Embryonic facial prominence (tissue), 1 donor: ENCODE data around the gene C10orf120.

Experiments used
- DNase-seq: peaks from one replicate; pipeline ENCODE4 v3.0.0-alpha.2; 2016; ENCODE audit errors: extremely low spot score

C10orf120 gene

DNA sequence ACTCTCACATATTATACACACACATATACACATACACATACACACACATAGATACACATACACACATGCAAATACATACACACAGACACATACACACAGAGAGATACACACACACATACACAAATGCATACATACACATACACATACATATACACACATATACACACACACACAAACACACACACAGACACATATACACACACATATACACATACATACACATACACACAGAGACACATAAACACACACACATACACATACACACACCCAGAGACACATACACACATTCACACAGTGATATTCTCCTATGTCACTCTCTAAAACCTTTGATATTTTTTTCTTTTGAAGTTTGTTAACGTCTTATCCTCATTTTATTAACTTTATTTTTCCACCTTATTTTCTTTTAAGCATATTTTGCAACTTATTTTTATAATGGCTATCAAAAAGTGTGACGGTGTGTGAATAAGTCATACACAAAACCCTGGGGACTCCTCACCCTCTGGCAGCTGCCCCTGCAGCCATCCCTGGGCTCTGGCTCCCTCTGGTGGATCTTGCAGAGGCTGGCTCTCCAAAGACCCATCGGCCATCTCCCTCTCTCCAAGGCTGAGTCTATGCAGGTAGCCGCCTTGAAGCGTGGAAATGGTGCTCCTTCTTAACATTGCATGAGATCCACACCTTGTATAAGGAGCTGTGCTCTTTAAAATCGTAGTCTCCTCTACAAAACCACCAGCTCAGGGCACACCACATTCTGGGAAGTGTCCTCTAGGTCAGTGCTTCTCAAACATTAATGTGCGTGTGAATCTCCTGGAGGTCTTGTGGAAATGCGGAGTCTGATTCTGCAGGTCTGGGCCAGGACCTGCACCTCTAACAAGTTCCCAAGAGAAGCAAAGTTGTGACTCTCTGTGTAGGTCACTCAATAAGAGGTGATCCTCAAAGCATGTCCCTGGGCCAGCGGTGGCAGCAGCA lies 4.1 kb upstream of the C10orf120 start:
- DNase-seq, result no peak

DNA sequence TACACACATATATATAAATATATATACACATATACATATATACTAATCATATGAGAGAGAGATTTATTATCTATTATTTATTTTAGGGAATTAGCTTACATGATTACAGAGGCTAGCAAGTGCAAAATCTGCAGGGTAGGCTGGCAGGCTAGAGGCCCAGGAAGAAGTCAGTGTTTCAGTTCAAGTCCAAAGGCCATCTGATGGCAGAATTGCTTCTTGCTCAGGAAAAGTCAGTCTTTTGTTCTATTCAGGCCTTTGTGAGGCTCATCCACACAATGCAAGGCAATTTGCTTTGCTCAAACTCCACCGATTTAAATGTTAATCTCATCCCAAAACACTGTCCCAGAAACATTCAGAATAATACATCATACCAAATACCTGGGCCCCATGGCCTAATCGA lies 2.6 kb upstream of the C10orf120 start:
- DNase-seq, result no peak

DNA sequence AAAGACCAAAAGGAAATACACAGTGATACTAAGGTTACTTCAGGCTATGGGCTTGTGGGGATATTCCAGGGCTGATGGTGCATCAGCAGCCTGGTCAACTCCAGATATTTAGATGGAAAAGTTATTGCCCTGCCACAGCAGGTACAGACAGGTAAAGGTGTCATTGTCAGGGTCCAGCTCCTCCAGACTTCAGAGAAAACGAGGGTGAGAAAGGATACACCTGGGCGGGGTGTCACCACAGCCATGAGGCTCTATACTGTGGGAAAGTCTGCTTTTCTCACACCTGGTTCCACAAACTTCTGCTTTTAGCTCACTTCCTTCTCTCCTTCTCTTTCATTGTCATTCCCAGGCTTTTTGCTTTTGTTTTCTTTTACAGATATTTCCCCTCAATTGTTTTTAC lies 2.0 kb upstream of the C10orf120 start:
- DNase-seq, result no peak

GRCh38 chr10:122696687-122697086 lies 3.0 kb downstream of the C10orf120 start:
- DNase-seq, result no peak

DNA sequence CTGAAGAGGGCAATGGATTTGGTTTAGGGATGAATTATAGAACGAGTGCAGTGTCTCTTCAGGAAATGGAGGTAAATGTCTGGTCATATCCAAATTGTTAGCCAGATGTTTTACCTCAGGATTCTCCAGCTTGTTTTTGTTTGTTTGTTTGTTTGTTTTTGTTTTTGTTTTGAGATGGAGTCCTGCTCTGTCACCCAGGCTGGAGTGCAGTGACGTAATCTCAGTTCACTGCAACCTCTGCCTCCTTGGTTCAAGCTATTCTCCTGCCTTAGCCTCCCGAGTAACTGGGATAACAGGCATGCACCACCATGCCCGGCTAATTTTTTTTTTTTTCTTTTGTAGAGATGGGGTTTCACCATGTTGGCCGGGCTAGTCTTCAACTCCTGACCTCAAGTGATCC lies 6.9 kb downstream of the C10orf120 start:
- no peak for DNase-seq

- no peak for DNase-seq
Observed at GRCh38 chr10:122689146-122689820, 10.4 kb downstream of the C10orf120 start.

GRCh38 chr10:122688293-122688989 lies 11.2 kb downstream of the C10orf120 start:
- DNase-seq, result no peak

- DNase-seq, result no peak
Observed at GRCh38 chr10:122682522-122682921, 17.1 kb downstream of the C10orf120 start.

DNA sequence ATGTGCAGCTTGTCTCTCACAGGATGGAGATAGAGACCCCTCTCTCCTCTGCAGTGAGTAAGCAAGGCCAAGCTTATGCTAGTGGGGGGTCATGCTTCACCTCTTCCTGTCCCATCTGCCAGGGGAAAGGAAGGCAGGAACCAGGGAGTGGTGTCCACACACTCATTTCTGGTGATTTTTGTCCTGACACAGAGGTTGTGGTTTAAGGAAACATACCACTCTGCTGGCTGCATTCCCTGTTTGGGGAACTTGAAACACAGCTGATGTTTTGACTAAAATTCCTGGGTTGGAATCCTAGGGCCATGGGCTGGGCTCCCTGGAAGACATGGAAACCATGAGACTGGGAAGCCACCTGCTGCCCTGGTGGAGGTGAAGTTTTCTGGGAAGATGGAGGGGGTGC lies 21.4 kb downstream of the C10orf120 start:
- DNase-seq, result no peak

- DNase-seq, result no peak
Observed at GRCh38 chr10:122675278-122675677, 24.4 kb downstream of the C10orf120 start.

DNA sequence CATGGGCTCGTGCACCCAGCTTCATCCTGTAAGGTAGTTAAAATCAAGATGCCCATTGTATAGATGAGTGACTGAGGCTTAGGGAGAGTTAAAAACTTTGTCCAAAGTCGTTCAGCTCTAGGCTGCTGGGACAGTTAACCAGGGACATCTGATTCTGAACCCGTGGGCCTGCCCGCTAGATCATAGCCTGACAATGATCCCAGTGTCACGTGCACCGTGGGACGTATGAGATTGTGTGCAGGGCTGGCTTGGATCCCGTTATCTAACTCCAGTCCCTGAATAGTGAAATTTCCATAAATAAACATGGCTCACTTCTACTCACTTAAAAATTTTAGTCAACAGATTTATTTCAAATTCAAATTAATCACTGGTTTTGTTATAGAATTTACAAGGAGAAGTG lies 24.9 kb downstream of the C10orf120 start:
- no peak for DNase-seq

DNA sequence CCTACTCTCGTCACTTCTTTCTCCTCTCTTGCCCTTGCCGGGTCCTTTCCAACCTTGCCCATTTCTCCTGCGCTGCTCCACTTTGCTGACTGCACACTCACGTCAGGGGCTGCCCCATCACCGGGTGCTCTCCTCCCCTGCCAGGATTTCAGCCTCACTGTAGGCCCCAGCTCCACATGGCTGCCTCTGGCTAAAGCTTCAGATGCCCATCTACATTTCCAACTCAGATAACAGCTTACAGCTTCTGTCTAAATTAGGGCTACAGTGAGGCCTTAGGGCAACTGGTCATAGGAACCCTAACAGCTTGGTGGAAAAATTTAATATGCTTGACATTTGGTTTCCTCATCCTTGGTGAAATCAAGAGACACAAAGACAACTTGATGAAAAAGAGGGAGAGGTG lies 25.9 kb downstream of the C10orf120 start:
- DNase-seq, result no peak

- no peak for DNase-seq
Observed at GRCh38 chr10:122673269-122673668, 26.4 kb downstream of the C10orf120 start.

- no peak for DNase-seq
Observed at GRCh38 chr10:122672655-122673054, 27.0 kb downstream of the C10orf120 start.

DNA sequence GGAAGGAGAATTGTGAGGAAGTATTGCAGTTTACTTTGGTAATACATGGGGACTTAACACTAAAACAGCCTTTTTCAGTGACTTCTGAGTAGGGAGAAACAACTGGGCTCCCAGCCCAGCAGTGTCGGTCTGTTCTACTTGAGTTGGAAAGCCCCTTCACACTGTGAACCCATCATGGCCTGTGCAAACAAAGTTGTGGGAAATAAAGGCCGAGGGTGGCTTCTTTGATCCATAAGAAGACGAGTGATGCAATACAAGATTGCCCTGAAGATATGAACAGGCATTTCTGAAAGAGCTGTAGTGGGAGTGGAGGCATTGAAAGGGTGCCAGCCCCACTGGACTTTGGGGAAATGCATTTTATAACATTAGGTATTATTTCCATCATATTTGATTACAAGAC lies 28.3 kb downstream of the C10orf120 start:
- no peak for DNase-seq

DNA sequence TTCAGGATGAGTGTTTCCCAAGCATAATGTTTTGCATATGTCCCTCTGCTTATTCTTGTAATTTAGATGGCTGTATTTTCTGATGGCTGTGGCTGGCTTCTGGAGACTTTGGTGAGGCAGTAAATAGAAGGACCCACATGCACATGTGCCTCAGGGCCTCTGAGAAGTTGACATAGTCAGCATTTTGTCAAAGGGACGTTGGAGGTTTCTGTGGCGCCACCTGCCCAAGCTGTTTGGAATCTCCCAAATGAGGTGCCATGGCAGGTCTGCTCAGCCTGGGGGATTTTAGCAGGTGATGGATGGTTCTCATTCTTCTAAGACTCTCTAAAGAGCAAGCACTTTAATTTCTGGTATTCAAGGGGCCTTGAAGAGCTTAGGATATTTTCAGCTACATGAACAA lies 29.8 kb downstream of the C10orf120 start:
- no peak for DNase-seq

GRCh38 chr10:122669045-122669444 lies 30.6 kb downstream of the C10orf120 start:
- no peak for DNase-seq

GRCh38 chr10:122665946-122666345 lies 33.7 kb downstream of the C10orf120 start:
- no peak for DNase-seq

DNA sequence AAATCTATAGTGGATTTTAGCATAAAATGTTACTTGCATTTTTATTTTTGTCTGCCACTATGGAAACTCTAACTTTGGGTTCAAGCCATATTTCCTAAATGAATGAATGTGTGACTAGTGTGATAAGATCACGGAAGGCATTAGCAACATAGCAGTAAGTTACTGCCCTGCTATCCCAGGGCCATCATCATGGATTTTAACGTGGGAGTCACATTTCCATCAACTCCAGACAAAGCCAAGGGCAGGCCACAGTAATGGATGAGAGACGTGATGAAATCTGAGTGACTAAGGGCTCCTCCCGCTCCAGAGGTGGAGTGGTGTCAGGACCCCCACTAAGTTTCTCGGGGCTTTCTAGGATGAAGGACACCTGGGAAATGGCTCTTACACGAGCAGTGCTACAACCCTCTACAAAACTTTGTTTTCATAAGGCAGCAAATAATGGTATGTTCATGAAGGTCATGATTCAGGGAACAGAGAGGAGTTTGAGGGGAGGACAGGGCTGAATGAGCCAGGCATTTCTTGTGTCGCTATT lies 34.3 kb downstream of the C10orf120 start:
- DNase-seq, result no peak

- DNase-seq, result no peak
Observed at GRCh38 chr10:122664501-122664900, 35.1 kb downstream of the C10orf120 start.

- no peak for DNase-seq
Observed at GRCh38 chr10:122663516-122664130, 36.0 kb downstream of the C10orf120 start.

DNA sequence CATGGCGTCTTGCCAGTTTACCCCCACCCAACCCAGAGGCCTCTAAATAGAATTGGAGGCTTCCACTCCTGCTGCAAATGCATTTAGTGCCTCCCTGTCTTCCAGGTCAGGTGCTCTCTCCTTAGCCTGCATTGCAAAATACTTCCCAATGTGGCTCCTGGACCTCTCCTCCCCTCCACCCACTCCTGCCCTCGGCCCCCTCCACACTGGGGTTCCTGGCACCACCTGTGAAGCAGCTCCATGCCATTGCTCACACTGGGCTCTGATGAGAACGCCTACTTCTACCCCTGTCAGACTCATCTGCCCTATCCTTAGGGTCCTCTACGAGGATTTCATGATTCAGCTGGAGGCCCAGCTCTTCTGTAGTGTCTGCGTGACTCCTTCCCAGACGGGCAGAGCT lies 37.4 kb downstream of the C10orf120 start:
- DNase-seq, result no peak
